Colonic mucosa (tissue), 4 donors: ENCODE measurements around the gene UBTD2. TPM values are rescaled to one million over a fixed set of nuclear protein-coding genes. Genes with fewer than 3 reads are reported as not detected.
"Not testable (repeated sequence)": the region's sequence is repeated elsewhere in the genome, so short reads cannot be mapped to it uniquely, and the experiment has no call there.

Source experiments
- DNase-seq: peaks from one replicate; pipeline ENCODE4 v3.0.0-alpha.2; 2020
- H3K27ac ChIP-seq: fragments of 200-600 bp; one replicate; pipeline ENCODE4 v1.8.0; 2021
- H3K27me3 ChIP-seq: fragments of 200-600 bp; one replicate; pipeline ENCODE4 v1.8.0; 2021
- H3K36me3 ChIP-seq: fragments of 200-600 bp; one replicate; pipeline ENCODE4 v1.8.0; 2021
- H3K4me1 ChIP-seq: fragments of 200-600 bp; one replicate; pipeline ENCODE4 v1.8.0; 2021; ENCODE audit warnings: mild to moderate bottlenecking
- H3K4me3 ChIP-seq: fragments of 200-600 bp; one replicate; pipeline ENCODE4 v1.8.0; 2021
- H3K9ac ChIP-seq, 2 donors: one replicate each; pipeline ENCODE4 v1.7.0; 2013; ENCODE audit warnings: control low read depth in 2 of 2, low read depth in 2 of 2, low read length in 2 of 2
- H3K9me3 ChIP-seq: fragments of 200-600 bp; one replicate; pipeline ENCODE4 v1.8.0; 2021
- CTCF ChIP-seq: fragments of 200-600 bp; IDR thresholded peaks from one replicate; pipeline ENCODE4 v1.8.0; 2022; ENCODE audit warnings: antibody characterized with exemption, mild to moderate bottlenecking
- intact Hi-C: fragments of 100-400 bp; cut with DNase I; formaldehyde crosslinking; loops from one replicate; pipeline ENCODE4 v1.14.1; 2022
- total RNA-seq, 2 donors: library from RNA; stranded (reverse); fragmentation: NEBNext Ultra II Directional in 1 of 2; extraction: Animal tissue kit (Norgen Biotek cat#: 25700) in 1 of 2; gene quantifications; one replicate each; pipeline ENCODE4 v1.2.1, GENCODE V29; 2021
- donor health status: healthy.
- donor health status: DM: no; HTN: no; CAD: no.
- donor health status: DM: no; HTN: no; CAD: no.

Gene UBTD2
- 10 to 100 TPM; 15.4 to 24.3 TPM for total RNA-seq

- Histone ChIP-seq H3K4me1 (peaks cover 11% of the 10 kb centered on the region), H3K9ac (peak within 1 kb of the TSS; percentile 80 to 93), H3K9me3 (no peaks in the 10 kb centered on the region), H3K4me3 (peak within 1 kb of the TSS; percentile 83), H3K27ac (peak within 1 kb of the TSS; percentile 80), H3K27me3 (no peaks in the 10 kb centered on the region), H3K36me3 (no peaks in the 10 kb centered on the region)
- intact Hi-C loops: loop anchor here (5.0 kb wide), 1 partner anchor 96 kb away; the partner anchor contains the start of gene STK10
- DNase-seq: peak; percentile 84
- peak; percentile 41 for TF ChIP-seq CTCF
Observed at GRCh38 chr5:172283020-172283861, at the start of gene UBTD2. TSS of gene UBTD2 (minus strand) at chr5:172283764. CDS start at chr5:172283665, 99 bp downstream.

GRCh38 chr5:172326901-172327300, 43.3 kb upstream of the UBTD2 start:
- H3K9me3 ChIP-seq, DNase-seq, H3K27ac ChIP-seq, intact Hi-C loops, H3K4me3 ChIP-seq, H3K4me1 ChIP-seq, H3K27me3 ChIP-seq, H3K36me3 ChIP-seq, H3K9ac ChIP-seq: not testable (repeated sequence)

- Histone ChIP-seq H3K9ac (no peak overlapping the region), H3K36me3 (no peaks in the 10 kb centered on the region), H3K27me3 (no peaks in the 10 kb centered on the region), H3K9me3 (no peaks in the 10 kb centered on the region), H3K4me3 (no peak overlapping the region), H3K4me1 (no peaks in the 10 kb centered on the region), H3K27ac (no peak overlapping the region)
- no peak for DNase-seq
- no peak for TF ChIP-seq CTCF
- intact Hi-C loops: no loop called here
Observed at GRCh38 chr5:172325452-172325851, 41.9 kb upstream of the UBTD2 start.

GRCh38 chr5:172322028-172322965, 38.7 kb upstream of the UBTD2 start:
- no peak overlapping the region for H3K9ac ChIP-seq
- intact Hi-C loops: no loop called here
- no peak overlapping the region for H3K27ac ChIP-seq

GRCh38 chr5:172321593-172321992, 38.0 kb upstream of the UBTD2 start:
- Histone ChIP-seq H3K27me3 (no peaks in the 10 kb centered on the region), H3K4me3 (no peak overlapping the region), H3K9ac (no peak overlapping the region), H3K27ac (no peak overlapping the region), H3K9me3 (no peaks in the 10 kb centered on the region), H3K36me3 (no peaks in the 10 kb centered on the region), H3K4me1 (no peaks in the 10 kb centered on the region)
- no peak for DNase-seq
- TF ChIP-seq CTCF: no peak
- intact Hi-C loops: no loop called here

More at GRCh38 chr5:172322028-172322965, 38.7 kb upstream of the UBTD2 start:
- no peak for TF ChIP-seq CTCF
- no peak overlapping the region for H3K4me3 ChIP-seq
- H3K9me3 ChIP-seq: no peaks in the 10 kb centered on the region
- H3K4me1 ChIP-seq: no peaks in the 10 kb centered on the region
- DNase-seq: no peak
- no peaks in the 10 kb centered on the region for H3K27me3 ChIP-seq
- H3K36me3 ChIP-seq: no peaks in the 10 kb centered on the region
